Forelimb muscle (tissue), 1 donor: ENCODE measurements around the gene CES5A. TPM values are rescaled to one million over a fixed set of nuclear protein-coding genes. Genes with fewer than 3 reads are reported as not detected.

Experiments used
- polyA plus RNA-seq: library from polyadenylated mRNA; unstranded; fragments of 120-200 nt; gene quantifications from one replicate; pipeline ENCODE4 v1.2.1, GENCODE V29; 2013; ENCODE audit not compliant: insufficient read length

Gene CES5A
- polyA plus RNA-seq, 1 donor: not detected

Other genes with a start within 250 kb of the CES5A start
- gene SLC6A2, start 219.4 kb downstream of the CES5A start, polyA plus RNA-seq: 2.1 TPM
- gene CES1, start 42.3 kb downstream of the CES5A start, polyA plus RNA-seq: 0.34 TPM